DOHH2 (cell line): ENCODE results near the gene CCDC85A.

Source experiments
- CTCF ChIP-seq: fragments of 200-600 bp; sonication (generic); IDR thresholded peaks from one replicate; pipeline ENCODE4 v1.5.1; 2014; ENCODE audit warnings: antibody characterized with exemption, mild to moderate bottlenecking, low read depth, low read length; ENCODE audit not compliant: poor library complexity, severe bottlenecking
- EZH2phosphoT487 ChIP-seq: fragments of 200-600 bp; sonication (generic); IDR thresholded peaks from 2 replicates; pipeline ENCODE4 v1.6.1; 2017; ENCODE audit warnings: borderline replicate concordance, mild to moderate bottlenecking, antibody characterized with exemption, low read length, moderate library complexity, mixed read lengths

GRCh38 chr2:56248965-56249742 is 65.4 kb downstream of the CCDC85A start:
- no peak for TF ChIP-seq CTCF
- TF ChIP-seq EZH2phosphoT487, result no peak
